Glomerular endothelial cell (primary cell): ENCODE results near the gene CERT1. TPM values are rescaled to one million over a fixed set of nuclear protein-coding genes. Genes with fewer than 3 reads are reported as not detected.
"Not testable (repeated sequence)": the region's sequence is repeated elsewhere in the genome, so short reads cannot be mapped to it uniquely, and the experiment has no call there.

ENCODE experiments used
- DNase-seq: peaks from one replicate; pipeline ENCODE4 v3.0.0-alpha.2; 2011; ENCODE audit warnings: low read depth, low spot score; ENCODE audit errors: extremely low read depth
- total RNA-seq: library from RNA; depleted of rRNA; stranded (reverse); fragments of >200 nt; gene quantifications from 2 replicates; pipeline ENCODE4 v1.2.3, GENCODE V29; 2015

Gene CERT1
- total RNA-seq, 1 donor from 2014 or later = 20.1 TPM

DNA sequence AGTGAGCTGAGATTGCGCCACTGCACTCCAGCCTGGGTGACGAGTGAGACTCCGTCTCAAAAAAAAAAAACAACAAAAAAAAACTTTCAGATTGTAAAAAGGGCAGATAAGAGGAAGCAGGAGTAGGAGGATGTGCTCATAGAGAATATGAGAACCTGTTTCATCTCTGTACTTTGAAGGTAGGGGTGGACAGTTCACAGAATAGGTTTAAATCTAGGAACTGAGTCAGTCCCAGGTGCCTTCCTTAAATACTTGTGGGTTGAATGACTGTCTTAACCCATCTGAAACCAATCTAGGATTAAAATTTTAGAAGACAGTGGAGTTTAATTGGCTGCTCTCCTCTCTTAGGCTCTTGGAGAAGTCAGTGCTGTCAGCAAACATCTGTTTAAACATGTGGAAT, 12.6 kb upstream of the CERT1 start:
- DNase-seq = no peak

DNA sequence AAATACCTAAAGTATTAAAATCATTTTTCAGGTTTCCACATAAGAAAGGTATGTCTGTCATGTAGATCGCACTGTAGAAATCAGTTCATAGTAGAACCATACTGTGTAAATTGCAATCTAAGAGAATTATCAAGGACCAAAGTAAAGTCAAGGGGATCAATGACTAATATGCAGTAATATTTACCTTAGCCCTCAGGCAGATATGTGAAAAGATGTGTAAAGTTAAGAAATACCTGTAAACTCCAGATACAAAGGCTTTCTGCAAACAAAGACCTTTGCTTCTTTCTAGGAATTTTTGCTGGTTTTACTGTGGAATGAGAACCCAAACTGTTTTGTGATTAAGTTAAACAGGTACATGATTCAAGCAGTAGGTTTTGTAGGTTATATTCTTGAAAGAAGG, 11.8 kb upstream of the CERT1 start:
- no peak for DNase-seq

DNA sequence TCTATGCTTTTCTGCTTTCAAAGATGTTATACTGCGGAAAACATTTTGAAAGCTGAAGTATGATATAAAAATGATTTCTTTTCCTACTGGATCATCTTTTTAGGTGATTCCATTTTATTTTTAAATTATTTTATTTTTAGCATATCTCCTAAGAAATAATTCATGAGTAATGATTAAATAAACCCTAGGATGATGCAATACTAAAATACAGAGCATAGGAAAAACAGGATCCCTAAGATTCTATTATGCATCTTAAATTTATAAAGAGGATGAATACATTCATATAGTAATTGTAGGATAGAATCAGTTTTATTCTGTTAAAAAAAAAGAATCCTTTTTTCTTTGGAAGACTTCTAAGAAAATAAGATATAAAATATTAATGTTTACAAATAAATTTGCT, 11.1 kb upstream of the CERT1 start:
- no peak for DNase-seq

DNA sequence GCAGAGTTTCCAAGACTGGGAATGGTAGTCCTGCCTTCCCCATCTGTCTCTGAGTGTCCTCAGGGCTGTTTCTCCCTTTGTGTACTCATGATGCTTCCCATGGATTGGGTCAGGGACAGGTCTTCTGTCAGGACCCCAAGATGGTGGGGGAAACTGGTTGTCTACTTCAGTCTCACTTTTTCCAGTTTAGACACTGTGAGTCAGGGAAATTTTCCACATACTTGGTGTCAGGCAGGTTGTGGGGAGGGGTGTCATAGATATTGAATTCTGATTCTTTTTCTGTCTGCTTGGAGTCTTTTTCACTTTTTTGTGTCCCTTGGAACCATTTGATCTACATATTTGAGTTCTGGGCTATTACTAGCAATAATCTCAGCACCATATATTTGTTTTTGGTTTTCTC, 10.6 kb upstream of the CERT1 start:
- DNase-seq = no peak

DNA sequence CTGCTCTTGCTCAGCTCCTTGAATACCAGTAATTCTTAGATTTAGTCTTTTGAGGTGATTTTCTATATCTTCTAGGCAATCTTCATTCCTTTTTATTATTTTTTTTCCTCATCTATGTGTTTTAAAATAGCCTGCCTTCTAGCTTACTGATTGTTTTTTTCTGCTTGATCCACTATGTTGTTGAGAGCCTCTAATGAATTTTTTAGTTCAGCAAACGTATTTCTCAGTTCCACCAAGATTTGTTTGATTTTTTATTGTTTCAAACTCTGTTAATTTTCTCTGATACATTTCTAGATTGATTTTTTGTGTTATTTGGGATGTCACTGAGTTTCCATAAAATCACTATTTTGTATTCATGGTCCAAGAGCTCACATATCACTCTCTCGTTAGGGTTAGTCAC, 9.8 kb upstream of the CERT1 start:
- DNase-seq = no peak

DNA sequence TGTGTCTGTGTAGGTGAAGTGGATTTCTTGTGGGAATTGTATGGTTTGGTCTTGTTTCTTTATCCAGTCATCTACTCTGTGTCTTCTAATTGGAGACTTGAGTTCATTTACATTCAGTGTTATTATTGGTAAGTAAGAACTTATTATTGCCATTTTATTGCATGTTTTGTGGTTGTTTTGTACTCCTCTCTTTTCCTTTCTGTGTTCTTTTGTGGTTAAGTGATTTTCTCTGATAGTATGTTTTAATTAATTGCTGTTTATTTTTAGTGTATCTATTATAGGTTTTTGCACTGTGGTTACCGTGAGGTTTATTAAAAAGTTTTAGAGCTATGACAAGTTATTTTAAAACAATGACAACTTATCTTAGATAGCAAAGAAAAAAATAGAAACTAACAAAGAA, 8.3 kb upstream of the CERT1 start:
- no peak for DNase-seq

DNA sequence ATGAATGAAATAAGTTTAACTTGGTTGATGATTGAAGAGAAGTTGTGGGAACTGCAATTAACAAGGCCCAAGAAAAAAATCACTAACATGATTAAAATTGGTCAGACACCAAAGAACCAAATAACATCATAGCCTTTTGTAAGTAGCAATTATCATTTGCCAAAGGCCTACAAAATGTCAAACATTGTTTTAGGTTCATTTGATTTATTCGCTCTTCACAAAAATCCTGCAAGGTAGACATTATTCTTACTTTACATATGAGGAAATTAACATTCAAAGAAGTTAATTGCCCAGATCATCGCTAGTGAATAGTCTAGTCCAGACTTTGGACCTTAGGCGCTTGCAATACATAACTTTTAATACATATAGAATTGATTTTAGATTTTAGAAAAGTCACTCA, 2.9 kb upstream of the CERT1 start:
- DNase-seq = no peak

DNA sequence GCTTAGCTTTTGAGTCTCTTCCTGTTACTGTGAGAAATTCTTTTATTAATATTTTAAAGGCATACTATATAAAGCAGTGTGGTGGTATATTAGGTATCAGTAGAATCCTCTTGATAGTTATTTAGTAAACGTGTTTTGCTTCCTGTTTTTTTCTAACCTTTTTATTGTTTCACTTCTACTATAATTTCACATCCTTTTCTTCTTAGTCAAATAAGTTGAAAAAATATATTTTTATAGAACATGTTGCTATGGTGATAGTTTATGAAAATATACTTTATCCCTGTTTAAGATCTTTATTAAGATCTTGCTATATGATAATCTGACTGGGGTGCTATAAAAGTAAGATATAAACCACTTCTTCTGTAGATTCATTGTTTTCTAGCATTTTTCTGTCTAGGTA, 2.4 kb upstream of the CERT1 start:
- no peak for DNase-seq

DNA sequence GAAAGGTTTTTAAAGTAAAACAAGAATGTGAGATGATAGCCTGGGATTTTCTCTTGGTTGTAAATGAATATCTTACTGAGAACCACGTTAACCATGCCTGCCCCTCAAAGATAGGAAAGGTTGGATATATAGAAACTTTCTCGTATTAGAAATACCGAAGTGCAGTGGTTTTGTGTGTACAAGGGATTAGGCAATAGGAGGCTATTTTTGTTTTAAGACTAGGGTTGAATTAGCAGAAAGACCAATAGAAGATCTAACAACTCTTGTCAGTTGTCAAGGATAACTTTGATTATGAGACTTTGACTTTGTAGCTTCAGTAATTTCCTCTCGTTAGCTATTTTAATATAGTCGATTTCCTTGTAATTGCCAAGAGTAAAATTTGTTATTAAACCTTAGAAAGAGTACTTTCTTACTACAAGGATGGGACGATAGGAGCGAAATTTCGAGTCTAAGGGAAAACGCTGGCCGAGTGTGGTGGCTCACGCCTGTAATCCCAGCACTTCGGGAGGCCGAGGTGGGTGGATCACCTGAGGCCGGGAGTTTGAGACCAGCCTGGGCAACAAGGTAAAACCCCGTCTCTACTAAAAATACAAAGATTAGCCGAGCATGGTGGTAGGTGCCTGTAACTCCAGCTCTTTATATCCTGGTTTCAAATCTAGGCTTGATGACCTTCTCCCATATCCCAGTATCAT, 1.1 kb upstream of the CERT1 start:
- no peak for DNase-seq

DNA sequence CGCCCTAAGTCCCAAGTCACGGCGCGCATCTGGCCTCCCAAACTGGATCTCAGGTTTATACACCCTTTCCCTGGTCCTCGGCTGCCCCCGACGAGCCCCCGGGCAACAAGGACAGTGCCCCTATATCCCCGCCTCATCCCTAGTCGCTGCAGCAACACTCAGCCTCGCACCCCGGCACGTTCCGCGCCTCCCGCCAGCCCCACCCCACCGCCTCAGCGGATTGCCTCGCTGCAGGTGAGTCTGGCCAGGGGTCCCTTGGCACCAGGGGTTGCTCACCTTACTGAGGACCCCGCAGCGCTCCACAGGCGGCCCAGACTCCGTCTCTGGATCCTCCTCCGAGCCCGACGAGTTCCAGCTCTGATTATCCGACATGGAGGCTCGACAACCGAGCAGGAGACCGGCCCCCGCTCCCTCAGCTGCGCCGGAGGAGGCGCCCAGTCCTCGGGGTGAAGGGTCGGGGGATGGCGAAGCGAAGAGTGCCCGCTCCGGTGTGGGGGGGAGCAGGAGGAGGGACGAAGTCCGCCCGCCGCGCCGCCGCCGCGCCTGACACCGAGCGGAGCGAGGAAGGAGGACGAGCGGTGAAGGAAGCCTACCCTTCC, 494 bp downstream of the CERT1 start:
- no peak for DNase-seq

DNA sequence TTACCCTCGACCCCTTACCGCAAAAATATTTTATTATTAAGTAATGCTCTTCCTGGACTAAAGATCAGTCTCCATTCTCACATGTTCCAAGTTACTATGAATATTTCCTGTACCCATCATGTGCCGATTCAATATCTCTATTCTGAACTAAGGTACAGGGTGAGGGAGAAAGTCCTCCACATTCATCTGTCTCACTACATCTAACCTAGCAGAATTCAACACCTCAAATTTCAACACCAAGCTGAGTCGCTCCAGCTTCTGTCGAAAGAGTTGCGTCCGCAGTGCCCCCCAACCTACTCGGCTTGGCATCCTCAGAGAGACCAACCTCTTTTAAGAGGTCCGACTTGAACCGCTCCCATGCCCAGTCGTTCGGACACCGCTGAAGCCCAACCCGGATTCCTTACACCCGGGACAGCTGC, 1.0 kb downstream of the CERT1 start:
- DNase-seq = no peak

DNA sequence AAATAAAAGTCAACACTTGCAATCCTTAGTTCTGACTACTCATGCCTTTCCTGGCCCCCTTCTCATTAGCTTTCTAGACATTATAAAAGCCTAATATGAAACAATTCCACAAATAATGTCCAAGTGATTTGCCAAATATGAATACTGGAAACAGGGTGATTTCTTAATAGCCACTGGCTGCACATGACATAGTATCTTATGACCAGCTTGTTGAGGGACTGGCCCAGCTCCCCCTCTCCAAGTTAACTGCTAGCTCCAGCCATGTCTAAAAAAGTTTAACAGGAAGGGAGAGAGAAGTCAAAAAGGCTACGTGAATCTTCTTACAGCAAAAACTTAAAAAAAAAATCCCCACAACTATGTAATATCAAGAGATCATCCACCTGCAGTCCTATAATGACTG, 1.5 kb downstream of the CERT1 start:
- no peak for DNase-seq

DNA sequence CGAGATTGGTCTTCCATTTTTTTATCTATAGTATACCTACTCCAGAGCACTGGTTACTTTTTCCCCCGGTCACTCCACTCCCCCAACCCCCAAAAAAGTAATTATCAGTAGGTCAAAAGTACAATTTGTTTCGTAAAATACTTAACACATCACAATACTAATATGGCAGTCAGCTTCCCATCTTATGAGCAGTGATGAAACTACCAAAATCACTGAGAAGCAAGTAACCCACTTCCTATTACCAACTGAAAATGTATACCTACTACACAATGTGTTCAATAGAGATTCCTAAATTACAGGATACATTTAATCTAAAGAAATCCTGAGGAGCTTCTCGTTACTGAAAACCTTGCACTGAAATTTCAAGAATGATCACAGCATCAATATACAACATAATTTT, 1.9 kb downstream of the CERT1 start:
- no peak for DNase-seq

DNA sequence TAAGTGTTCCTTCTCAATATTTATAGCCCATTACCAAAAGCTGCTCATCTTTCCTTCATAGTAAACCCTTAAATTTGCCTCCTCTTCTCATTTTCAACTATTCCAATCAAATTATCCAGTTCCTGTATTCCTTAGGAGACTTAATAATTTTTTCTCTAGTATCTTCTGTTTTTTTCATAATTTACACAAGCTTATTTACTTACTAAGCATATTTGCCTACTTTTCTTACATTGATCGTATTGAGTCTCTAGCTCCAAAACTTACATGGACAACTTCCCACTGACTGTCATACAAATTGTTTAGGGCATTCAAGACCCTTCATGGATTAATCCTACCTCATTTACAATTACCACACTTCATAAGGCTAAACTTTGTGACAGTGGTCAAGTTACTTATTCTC, 3.6 kb downstream of the CERT1 start:
- DNase-seq = no peak

DNA sequence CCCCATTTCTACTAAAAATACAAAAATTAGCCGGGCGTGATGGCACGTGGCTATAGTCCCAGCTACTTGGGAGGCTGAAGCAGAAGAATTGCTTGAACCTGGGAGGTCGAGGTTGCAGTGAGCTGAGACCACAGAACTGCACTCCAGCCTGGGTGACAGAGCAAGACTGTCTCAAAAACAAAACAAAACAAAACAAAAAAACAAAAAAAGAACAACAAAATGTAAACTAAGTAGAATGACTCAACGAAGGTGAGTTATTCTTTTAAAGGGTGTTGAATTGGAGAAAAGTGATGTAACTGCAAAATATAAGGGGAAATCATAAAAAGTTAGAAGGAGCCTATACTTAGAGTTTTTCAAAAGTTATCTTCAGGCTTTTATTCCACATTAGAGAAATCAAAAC, 6.3 kb downstream of the CERT1 start:
- DNase-seq = not testable (repeated sequence)

DNA sequence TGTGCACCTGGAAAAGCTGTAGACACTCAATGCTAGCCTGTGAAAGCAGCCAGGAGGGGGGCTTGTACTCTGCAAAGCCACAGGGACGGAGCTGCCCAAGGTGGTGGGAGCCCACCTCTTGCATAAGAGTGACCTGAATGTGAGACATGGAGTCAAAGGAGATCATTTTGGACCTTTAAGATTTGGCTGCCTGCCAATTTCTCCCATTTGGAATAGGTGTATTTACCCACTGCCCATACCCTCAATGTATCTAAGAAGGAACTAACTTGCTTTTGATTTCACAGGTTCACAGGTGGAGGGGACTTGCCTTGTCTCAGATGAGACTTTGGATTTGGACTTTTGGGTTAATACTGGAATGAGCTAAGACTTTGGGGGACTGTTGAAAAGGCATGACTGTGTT, 12.6 kb downstream of the CERT1 start:
- DNase-seq = not testable (repeated sequence)

DNA sequence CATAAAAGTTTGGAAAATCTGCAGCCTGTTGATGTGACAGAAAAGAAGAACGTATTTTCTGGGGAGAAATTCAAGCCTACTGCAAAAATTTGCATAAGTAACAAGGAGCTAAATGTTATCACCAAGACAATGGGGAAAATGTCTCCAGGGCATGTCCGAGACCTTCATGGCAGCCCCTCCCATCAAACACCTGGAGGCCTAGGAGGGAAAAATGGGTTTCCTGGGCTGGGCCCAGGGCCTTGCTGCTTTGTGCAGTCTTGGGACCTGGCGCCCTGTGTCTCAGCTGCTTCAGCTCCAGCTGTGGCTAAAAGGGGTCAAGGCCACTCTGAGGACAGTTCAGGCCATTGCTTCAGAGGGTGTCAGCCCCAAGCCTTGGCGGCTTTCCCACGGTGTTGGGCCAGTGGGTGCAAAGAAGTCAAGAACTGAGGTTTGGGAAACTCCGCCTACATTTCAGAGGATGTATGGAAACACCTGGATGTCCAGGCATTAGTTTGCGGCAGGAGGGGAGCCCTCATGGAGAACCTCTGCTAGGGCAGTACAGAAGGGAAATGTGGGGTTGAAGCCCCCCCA, 13.1 kb downstream of the CERT1 start:
- DNase-seq = no peak

DNA sequence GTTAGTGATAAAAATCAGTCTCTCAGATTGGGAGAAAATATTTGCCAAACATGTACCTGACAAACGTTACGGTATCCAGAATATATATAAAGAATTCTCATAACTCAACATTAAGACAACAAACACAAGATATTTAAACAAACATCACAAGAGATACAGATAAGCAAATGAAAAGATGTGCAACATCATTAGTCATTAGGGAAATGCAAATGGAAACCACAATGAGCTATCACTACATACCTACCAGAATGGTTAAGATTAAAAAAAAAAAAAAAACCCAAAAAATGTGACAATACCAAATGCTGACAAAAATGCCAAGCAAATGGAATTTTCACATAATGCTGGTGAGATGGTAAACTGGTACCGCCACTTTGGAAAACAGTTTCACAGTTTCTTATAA, 15.4 kb downstream of the CERT1 start:
- DNase-seq = no peak

DNA sequence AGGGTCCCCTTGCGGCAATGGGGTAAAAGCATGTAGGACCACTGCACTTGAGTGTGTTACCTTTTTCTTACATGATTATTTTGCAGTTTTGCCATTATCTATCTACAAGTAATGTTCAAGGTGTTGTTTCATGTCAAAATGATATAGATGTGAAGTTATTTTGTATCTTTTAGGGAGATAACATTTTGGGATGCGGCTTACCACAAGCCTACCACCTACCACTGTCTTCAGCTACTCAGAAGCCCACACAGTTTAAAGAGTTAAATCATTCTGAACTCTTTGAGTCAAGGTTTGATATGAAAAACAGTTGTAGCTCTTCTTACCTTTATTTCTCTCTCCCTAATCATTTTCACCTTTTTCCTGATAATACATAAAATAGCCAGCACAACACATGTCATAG, 19.8 kb downstream of the CERT1 start:
- DNase-seq = no peak

DNA sequence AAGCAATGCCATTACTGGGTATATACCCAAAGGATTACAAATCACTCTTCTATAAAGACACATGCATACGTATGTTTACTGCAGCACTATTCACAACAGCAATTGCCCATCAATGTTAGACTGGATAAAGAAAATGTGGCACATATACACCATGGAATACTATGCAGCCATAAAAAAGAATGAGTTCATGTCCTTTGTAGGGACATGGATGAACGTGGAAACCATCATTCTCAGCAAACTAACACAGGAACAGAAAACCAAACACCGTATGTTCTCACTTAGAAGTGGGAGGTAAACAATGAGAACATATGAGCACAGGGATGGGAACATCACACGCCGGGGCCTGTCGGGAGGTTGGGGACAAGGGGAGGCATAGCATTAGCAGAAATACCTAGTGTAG, 21.6 kb downstream of the CERT1 start:
- DNase-seq = not testable (repeated sequence)

DNA sequence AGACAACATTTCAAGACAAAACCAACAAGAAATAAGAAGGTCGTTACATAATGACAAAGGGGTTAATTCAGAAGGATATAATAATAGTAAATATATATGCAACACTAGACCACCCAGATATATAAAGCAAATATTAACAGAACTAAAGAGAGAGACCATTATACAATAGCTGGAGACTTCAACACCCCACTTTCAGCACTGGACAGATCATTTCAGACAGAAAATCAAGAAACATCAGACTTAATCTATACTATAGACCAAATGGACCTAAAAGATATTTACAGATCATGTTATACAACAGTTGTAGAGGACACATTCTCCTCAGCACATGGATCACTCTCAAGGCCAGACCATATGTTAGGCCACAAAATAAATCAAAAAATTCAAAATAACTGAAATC, 26.8 kb downstream of the CERT1 start:
- DNase-seq = no peak

DNA sequence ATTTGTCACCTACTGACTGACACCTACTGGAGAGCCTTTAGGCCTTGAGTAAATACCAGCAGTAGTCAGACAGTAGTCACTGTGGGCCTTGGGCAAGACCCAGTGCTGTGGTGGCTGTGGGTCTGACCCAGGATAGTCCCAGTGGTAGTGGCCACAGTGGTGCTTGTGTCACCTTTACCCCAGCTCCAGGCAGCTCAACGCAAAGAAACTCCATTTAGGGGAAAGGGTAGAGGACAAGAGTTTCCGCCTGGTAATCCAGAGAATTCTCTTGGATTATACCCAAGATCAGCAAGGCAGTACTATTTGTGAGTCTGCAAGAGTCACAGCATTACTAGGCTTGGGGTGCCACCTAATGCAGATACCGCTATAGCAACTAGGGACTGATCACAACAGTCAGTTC, 28.9 kb downstream of the CERT1 start:
- DNase-seq = no peak

DNA sequence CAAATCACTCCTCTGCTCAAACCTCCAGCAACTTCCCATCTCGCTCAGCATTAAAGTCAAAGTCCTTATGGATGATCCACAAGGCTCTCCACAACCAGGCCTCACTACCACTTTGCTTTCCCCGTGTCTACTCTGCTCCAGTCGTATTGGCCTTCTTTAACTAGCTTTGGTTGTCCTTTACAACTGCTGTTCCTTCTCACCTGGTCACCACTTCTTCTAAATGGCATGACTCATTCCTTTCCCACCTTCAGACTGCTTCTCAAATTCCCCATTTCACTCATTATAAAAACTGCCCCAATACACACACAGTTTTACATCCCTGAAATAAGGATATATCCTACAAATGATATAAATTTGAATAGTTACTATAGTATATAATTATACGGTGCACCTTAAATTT, 30.4 kb downstream of the CERT1 start:
- DNase-seq = no peak
